Measurements from ENCODE around the gene GALNT10. TPM values are rescaled to one million over a fixed set of nuclear protein-coding genes. Genes with fewer than 3 reads are reported as not detected.

GALNT10 gene
- total and polyA plus RNA-seq, 2 of the 4 experiments (the other 2 are of a cell fraction), result 46.2 to 67.0 TPM

- Histone ChIP-seq H3K23ac (ENCODE audit: low read depth, low read length) (no peak overlapping the region), H4K91ac (ENCODE audit: insufficient read depth, low read depth, low read length) (no peak overlapping the region), H3K18ac (ENCODE audit: low read depth, low read length) (no peak overlapping the region), H4K5ac (ENCODE audit: low read depth, low read length) (no peak overlapping the region), H3K27me3 (ENCODE audit: control insufficient read depth, insufficient read depth, low read length) (peaks cover 42% of the 10 kb centered on the region), H3K4me2 (ENCODE audit: low read depth, low read length) (no peak overlapping the region), H3K9ac (ENCODE audit: low read depth, low read length) (no peak overlapping the region), H2BK20ac (ENCODE audit: low read depth, low read length) (no peak overlapping the region), H2AK9ac (replicated peaks; ENCODE audit: low read depth, low read length, poor library complexity) (no peak overlapping the region), H4K8ac (ENCODE audit: low read depth in 2 of 2, low read length in 2 of 2) (no peak overlapping the region), H2AFZ (replicated peaks; ENCODE audit: low read length, poor library complexity) (no peak overlapping the region), H3K36me3 (ENCODE audit: control insufficient read depth, insufficient read depth, low read length) (no peaks in the 10 kb centered on the region), H3K79me1 (ENCODE audit: low read depth in 1 of 2, low read length in 2 of 2) (no peaks in the 10 kb centered on the region), H2AK5ac (ENCODE audit: low read depth, low read length) (no peak overlapping the region), H2BK5ac (ENCODE audit: low read depth, low read length, poor library complexity, severe bottlenecking) (no peak overlapping the region), H2BK120ac (ENCODE audit: low read depth, low read length) (no peak overlapping the region), H3K27ac (ENCODE audit: insufficient read depth, low read length) (no peak overlapping the region), H3K56ac (ENCODE audit: extremely low read depth, insufficient read depth, low read length) (no peak overlapping the region), H3K14ac (replicated peaks; ENCODE audit: low read depth, low read length) (no peak overlapping the region), H3K9me1 (ENCODE audit: insufficient read depth, low read length) (peaks cover 1% of the 10 kb centered on the region; the same call in 1 of the 2 replicates), H3K4ac (ENCODE audit: low read depth, low read length) (no peak overlapping the region), H3K9me3 (ENCODE audit: control insufficient read depth, insufficient read depth, low read length) (no peaks in the 10 kb centered on the region), H3K4me3 (ENCODE audit: insufficient read depth, low read depth, low read length) (no peak overlapping the region), H4K20me1 (ENCODE audit: insufficient read depth, low read length) (no peaks in the 10 kb centered on the region), H3K4me1 (ENCODE audit: control insufficient read depth, insufficient read depth, low read length) (no peaks in the 10 kb centered on the region), H2BK15ac (ENCODE audit: low read depth, low read length) (no peak overlapping the region)
- dilution Hi-C loops (cut with HindIII; ENCODE audit: low sequenced_read_pairs, unreplicated experiment) (no loop called here), in situ Hi-C loops (cut with MboI; ENCODE audit: low sequenced_read_pairs) (no loop called here), intact Hi-C loops (cut with micrococcal nuclease) (no loop called here)
- BruUV-seq (replicated peaks), result no TSS peak
- ATAC-seq (ENCODE audit: low read depth) (no peak), DNase-seq (no peak)
- ChIA-PET CTCF (no interaction called here), POLR2A (ENCODE audit: unreplicated experiment) (no interaction called here)
- 0% methylated on average over 1 of the region's 4 CpGs; no CpG with 5 or more reads in 1 of the 2 experiments for WGBS, 2 experiments (ENCODE audit: extremely low coverage in 2 of 2, insufficient read length in 1 of 2)
- TF ChIP-seq RCOR1 (IDR thresholded peaks at IDR 0.05; ENCODE audit: insufficient replicate concordance, low read length), result no peak
- no peak for TF ChIP-seq NFE2L2 (IDR thresholded peaks at IDR 0.05; ENCODE audit: low read depth, low read length)
- no peak for TF ChIP-seq MXI1 (IDR thresholded peaks at IDR 0.05; ENCODE audit: borderline replicate concordance, low read depth, low read length)
- no peak for TF ChIP-seq MAFK (IDR thresholded peaks at IDR 0.05; ENCODE audit: low read depth, low read length)
- no peak for TF ChIP-seq CTCF (conservative IDR thresholded peaks at IDR 0.05; ENCODE audit: low read depth, low read length)
- no peak for TF ChIP-seq MAZ (IDR thresholded peaks at IDR 0.05; ENCODE audit: borderline replicate concordance, low read depth, low read length)
- no peak for TF ChIP-seq USF2 (IDR thresholded peaks at IDR 0.05; ENCODE audit: low read depth, low read length)
- no peak for TF ChIP-seq CEBPB (IDR thresholded peaks at IDR 0.05; ENCODE audit: low read depth, low read length)
- TF ChIP-seq FOS (IDR thresholded peaks at IDR 0.05; ENCODE audit: low read depth, low read length), result no peak
- no peak for TF ChIP-seq SMC3 (IDR thresholded peaks at IDR 0.05; ENCODE audit: low read depth, low read length)
- TF ChIP-seq POLR2A (IDR thresholded peaks at IDR 0.05; ENCODE audit: low read depth, low read length), result no peak
These were observed 26.9 kb upstream of the GALNT10 start for GRCh38 chr5:154163327-154164248.

Data from IMR-90 (cell line).